ENCODE data around the gene RUNX2.

Gene RUNX2

DNA sequence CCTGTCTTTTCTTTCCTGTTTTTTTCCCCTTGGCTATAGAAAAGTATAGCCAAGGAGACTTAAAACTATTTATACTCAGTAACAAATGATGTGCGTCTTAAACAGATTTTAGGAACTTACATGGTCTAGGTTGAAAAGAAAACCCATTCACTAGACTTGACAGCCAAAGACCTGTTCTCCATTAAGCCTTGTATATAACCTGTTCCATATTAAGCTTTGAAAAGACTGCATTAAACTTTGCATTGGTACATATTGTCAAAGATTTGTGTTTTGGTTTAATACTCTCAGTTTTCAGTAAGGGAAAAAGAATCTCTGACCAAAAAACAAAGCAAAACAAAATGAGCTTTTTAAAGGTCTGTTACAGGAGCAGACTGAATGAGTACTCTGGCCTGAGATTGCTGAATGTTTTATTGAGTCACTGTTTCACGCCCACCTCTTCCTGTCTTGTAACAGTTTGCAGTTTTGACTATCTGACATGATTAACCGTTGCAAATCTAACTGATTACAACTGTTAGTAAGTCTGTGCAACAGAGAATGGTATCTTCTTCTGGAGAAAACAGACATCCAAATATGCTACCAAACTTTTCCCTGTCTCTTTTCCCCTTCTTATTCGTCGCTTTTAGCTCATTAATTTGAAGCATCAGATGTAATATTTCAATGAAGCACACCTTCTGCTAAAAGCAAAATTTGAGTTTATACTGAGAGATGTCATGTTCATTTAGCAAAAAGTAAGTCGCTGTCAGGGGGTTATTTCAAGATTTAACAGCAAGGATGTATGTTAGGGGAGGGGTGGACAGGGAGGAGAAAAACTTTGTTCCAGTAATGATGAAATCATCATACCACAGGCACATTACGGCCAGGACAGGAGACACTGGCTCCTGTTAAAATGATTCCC, 108.7 kb downstream of the RUNX2 start:
- DNase-seq: no peak

DNA sequence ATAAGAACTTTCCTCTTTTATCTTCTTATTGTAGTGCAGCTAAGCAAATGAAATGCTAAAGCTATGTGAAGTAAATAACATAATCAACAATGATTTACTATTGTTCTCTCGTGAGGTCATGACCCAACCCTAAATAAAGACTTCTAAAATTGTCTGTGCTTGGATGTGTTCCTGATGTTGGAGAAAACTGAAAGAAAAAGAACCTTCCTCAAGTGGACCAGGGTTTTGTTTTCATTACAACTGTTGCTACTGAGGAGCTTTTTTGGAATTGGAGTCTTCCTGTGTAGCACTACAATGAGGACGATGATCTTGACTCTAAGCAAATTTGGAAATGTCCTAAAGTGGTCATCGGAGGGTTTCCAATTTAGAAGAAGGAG, 109.3 kb downstream of the RUNX2 start:
- no peak for DNase-seq

DNA sequence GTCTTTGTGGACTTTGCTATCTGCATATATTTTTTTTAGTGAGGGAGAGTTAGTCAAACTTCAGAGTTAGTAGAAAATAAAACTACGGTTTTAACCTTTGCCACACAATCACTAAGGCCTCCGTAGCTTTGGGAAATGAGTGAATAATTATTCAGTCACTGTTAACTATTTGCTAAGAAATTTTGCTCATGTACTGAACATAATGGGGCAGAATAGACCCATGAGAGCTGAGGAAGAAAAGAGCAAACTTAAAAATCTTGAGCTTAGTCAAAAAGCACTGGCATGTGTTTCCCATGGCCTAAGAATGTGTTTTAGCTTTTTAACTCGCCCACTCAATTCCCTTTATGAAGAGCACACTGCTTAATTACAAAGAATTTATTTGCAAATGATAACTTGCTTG, 110.0 kb downstream of the RUNX2 start:
- no peak for DNase-seq

DNA sequence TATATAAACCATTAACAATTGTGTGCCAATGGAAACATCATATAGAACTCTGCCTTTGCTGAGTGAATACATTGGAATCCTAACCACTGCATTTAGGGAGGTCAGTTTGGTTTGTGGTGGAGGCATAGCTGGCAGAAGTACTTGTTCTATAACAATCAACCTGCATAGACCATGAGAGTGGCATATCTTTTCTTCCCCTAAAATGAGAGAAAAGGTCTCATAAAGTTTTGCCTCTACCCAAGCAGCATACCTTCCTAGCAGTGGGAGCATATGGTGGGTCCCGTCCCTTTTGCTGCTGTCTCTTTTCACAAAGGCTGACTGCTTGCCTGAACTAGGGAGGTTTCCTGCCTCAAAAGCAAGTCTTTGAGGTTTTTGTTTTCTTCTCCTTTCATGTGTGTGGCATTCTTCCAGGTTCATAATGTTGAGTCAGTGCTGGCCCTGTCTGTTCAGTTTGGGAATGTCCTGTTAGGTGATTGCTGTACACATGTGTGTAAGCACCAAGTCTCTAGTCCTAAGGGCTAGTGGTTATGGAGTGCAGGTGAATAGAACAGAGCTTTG, 110.8 kb downstream of the RUNX2 start:
- DNase-seq: no peak

DNA sequence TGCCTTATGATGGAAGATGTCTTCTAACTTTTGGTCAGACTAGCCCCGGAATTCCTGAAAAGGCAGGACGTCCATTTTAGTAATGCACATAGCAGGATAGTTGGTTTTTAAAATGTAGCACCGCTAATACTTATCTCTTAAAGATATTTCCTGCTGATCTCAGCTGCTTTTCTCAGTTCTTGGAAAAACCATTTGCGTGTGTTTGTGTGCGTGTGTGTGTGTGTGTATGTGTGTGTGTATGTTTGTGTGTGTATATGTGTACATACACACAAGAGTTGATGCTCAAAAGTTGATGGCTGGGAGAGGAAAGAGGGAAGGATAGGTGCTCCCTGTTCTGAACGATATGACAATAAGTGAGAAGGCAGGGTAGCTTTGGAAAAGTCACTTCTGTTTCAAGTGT, 111.3 kb downstream of the RUNX2 start:
- DNase-seq: no peak

DNA sequence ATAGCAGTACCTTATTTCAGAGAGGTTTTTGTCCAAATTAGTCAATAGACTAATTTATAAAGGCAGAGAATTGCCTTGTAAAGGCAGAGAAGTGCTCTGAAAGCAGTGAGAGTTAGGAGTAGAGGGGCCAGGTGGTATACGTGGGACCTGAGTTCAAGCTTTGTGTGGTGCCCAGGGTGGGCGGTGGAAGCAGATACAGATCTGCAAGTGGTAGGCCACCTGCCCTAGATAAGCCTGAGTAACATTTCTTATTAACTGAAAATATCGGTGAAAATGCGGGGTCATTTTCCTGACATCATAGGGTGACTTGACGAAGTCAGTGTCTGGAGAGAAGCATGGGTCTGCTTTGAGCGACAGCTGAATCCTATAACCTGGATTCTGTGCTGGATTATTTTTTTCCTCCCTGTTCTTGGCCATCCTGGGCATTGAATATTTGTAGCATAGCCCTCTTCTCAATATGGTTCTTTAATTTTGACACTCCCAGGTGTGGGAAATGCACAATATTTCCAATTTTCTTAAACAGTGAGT, 111.8 kb downstream of the RUNX2 start:
- no peak for DNase-seq

DNA sequence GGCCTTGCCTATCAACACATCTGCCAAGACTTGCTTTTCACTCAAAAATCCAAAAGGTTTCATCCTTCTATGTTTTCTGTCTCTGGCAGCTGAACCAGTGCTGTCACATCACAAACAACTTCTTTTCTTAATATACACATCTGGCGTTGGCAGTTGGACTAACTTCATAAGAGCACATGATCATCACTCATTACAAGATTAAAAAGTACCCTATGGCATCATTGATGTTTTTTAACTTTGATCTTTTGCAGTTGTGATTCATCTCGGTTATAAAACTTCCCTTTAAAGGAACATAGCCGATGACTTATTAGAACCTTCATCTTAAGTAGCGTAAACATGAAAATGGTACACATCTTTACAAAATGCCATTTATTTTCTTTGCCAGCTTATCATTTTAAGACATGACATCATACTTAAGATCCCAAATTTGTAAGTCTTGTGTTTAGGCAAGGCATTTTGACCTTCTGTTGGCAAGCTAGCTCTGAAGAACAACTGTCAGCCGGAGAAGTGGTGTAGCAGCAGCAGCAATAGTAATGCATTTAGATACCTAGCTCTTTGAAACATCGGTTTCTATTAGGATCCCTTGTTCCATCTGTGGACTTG, 113.8 kb downstream of the RUNX2 start:
- DNase-seq: no peak

DNA sequence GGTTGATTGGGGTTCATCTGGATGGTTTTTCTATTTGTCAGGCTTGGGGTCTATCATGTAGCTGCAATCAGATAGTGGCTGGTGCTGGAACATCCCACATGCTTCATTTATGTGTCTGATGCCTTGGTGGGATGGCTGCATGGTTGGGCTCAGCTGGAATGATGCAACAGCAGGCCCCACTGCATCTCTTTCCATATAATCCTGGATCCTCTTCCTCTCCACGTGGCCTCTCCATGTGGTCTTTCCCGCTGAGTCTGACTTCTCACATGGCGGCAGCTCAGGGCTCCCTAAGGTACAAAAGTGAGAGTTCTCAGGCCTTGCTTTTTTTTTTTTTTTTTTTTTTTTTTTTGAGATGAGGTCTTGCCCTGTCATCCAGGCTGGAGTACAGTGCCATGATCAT, 114.6 kb downstream of the RUNX2 start:
- DNase-seq: no peak

DNA sequence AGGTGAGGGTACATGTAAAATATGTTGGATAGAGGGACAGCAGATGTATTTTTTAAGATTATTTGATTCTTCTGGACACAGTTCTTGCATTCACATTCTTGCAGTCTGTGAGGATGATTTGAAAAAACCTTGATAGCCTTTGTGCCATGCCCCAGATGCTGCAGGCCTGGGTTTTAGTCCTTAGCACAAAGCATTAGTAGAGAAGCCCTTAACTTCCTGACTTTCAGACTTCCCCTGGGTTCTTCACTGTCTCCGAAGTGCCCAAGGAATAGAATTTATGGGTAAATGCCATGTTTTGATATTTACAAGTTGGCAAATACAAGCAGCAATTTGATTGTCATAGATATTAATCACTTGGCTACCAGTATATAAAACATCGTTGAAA, 117.2 kb downstream of the RUNX2 start:
- DNase-seq: no peak

DNA sequence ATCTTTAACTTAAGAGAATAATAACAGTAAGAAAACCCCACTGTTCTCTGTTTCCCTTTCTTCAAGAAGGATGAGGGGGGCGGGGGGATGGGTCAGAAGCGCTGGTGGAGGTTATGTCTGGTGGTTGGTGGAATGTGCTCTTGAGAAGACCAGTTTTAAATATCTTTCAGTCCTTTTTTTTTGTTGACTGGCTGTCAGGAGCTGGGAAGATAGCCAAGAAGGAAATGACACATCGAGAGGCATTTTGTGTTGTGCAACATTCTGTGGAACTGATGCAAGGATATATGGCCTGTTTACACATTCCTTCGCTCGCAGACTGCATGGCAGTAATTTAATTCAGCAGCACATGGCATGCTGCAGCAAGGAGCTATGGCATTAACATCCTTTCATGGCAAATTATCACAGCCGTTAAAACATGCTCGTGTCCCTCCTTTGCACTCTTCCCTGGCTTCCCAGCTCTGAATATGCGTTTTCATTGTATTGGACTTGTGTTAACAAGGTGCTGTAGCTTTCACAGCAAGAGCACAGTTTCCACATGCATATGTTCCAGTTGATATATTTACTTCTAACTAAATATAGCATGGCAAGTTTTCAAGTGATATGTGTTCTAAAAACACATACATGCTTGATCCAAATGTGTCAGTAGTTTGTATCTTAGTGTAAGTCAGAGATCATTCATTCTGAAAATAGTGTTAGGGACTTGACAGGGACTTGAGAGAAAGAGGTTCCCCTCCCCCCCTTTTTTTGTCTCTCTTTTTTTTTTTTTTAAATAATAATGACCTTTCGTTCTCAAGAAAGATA, 117.8 kb downstream of the RUNX2 start:
- DNase-seq: peak; percentile 28

DNA sequence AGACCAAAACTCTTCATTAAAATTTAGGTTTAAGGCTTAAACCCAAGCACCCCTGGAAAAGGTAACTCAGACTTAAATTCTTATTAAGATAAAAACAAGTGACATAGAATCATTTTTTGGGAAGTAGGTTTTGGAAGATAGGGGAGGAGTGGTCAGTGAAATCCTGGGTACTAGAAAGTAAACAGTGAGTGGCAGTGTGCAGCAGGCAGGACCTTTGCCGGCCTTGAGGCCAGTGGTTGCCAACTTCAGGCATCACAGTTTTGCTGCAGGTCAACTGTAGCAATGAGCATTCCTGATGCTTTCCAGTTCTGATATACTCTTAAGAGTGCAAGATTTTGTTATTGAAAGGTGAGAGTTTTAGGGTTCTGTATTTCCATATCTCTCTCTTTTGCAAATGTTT, 118.9 kb downstream of the RUNX2 start:
- no peak for DNase-seq

DNA sequence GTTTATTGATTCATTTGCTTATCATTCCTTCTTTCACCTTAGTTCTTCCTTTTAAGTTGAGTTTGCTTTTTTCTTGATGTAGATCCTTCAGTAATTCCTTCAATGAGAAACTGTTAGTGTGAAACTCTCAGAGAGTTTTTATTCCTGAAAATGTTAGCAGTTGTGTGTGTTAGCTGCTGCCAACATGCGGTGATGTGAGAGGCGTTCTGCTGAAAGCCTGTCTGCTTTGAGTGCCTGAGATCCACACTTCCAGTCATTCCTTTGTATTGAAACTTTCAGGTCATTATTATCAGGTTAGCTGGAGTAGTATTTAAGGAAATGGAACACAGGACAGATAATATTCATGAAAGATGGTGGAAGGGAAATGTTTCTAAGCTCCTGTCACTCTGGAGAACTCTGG, 119.6 kb downstream of the RUNX2 start:
- DNase-seq: no peak

DNA sequence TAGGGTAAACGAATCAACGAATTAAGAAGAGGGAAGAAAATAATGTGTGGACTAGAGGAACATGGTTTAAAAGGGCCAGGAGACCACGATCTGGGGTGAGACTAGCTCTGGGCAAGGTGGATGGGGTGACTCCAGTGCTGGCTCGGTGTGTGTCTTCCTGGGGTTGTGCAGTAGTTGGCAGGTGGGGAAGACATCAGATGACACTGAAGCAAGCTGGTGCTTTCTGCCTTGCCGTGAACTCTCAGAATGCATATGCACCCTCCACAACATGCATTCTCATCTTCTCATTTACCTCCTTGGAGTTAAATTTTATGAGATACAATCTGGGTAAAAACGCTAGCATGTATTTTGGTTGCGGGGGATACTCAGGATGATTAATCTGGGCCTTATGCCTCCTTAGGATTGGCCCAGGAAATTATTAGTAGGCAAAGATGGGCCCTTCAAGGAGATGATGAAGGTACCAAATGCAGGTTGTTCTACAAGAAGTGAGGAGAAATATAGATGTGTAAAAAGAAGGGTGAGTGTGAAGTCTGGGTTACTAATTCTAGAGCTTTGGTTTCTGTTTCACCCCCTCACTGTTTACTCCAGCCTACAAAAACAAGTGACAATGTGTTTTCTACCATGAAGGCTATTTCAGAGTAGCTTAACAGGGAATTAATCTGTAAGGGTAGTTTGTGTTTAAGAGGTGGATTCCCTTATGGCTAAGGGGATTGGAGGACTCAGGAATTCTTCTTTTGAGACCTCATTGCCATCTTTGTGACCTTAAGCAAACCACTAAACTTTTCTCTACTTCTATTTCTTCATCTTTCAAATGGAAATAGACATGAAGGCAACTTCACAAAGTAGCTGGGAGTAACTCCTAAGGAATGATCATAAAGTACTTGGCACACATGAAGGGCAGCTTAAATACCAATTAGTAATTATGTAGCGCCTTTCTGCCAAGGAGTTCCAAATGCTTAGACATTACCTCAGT, 120.6 kb downstream of the RUNX2 start:
- no peak for DNase-seq

DNA sequence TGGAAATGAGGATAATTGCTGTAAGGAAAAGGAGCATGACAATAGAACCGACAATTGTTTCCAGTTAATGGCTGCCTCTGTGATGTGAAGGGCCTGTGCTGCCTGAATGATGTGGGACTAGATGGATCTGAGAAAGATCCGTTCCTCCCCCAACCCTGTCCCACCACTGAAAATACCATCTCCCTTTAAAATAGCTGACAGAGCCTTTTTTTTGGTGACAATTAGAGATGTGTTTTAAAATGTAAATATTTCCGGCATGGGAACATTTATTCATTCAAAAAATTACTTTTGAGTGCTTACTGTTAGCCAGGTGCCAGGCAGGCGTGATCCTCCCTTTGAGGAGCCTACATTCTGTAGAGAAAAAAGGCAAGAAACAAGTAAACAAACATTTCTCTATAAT, 122.0 kb downstream of the RUNX2 start:
- DNase-seq: no peak

DNA sequence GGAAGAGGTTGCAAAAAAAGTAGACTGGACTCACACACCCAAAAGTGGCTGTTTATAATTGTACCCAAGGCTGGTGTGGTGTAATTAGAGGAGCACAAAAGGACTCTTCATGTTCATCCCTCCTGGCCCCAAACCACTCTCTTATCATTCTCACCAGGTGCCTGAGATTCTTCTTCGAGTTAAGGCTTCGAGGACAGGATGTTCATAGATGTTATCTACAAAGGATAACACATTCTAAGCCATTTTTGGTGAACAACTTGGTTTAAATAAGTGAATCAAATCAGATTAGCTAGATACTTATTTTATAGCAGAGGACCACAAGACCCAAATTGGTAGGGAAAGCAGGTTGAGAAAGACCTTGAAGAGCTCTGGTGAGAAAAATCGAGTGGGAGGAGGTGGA, 122.7 kb downstream of the RUNX2 start:
- no peak for DNase-seq

DNA sequence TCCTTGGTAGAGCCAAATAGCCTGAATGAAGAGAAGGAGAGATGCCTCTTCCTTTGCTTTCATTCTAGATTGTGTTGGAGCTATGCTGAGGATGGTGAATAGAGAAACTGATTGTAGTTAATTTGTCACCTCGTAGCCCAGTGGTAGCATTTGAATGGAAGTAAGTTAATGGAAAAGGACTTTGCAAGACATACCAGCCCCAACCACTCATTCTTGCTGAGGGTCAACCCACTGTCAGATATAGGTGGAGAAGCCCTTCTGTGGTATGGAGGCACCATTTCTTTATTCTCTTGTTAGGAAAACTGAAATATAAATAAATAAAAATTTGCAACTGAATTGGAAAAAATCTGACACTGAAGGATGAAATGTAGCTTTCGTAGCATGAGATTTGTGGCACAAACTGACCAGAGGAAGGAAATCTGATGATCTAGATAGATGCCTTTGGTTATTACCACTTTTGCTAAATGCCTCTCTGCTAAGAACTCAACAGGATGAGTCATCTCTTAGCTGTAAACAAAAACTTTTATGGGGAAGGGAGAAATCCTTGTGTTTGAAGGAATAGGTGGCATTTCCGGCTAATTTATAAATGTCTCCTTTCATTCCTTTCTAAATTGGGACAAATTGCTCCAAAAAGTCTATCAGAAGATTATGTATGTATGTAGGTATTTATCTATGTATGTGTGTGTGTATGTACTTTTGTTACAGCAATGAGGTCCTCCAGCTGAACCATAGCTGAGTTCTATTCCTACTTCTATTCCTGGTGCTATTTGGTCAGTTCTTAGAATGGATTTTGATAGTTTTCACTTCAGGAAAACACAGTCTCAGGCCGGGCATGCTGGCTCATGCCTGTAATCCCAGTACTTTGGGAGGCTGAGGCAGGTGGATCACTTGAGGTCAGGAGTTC, 126.1 kb downstream of the RUNX2 start:
- no peak for DNase-seq

DNA sequence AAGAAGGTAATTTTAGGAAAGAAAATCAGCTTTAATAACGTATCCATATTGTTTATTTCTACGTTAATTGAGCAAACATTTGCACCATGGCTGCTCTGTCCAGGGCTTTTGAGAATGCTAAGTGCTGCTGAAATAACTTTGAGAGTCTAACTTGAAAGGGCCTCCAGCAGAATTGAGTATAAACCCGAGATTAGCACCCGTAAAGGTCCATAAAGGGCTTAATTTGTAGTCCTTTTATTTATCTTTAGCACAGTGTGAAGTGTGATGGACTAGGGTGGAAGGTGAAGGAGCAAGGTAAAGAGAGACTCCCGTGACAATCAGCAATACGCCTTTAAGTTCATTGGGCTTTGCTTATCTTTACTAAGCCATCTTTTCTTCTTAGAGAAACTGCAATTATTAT, 127.3 kb downstream of the RUNX2 start:
- DNase-seq: no peak

DNA sequence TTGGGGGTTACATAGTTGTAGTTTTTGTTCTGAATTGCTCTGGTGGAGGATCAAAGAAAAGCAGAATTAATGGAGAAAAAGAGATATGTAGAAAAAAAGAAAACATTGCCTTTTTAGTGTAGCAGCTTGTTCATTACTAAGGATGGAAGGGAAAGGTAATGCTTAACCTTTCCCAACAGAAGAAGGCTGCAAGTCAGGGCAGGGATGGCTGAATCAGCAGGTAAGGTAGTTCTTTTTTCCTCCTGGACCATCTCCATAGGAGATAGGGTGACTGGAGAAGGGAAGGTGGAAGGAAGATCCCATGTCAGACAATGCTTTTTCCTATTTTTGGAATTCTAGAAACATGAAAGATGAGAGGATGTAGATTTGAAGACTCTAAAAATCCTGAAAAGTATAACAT, 129.0 kb downstream of the RUNX2 start:
- no peak for DNase-seq

DNA sequence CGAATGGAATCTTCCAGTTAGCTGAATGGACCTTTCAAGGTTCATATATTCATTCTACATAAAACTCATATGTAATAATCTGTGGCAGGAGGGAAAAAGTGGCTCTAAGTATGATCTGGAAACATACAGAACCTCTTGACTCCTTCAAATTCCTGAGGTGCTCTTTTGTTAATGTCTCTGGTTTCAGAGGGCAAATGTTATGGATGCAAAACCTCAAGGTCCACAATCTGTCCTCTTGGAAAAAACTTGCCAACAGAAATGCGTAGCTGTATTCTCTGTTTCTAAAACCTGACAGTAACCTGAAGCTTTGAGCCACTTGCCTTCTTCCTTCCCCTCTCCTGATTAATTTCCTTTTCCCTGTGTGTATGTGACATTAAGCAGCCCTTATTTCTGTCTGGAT, 130.5 kb downstream of the RUNX2 start:
- no peak for DNase-seq

DNA sequence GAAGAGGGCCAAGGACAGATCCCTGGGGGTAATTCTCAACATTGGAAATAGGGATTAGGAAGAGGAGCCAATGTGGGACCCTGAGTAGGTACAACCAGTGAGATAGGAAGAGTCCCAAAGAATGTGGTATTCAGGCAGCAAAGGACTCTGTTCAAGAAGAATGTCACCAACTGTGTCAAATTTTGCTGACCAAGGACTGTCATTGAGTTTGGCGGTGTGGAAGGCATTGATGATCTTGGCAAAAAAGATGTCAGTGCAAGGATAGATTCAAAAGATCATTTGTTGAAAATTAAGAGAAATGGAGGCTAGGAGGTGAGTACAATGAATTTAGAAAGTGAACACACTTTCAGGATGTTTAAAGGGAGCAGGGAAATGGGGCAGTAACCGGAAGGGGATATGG, 132.0 kb downstream of the RUNX2 start:
- no peak for DNase-seq

DNA sequence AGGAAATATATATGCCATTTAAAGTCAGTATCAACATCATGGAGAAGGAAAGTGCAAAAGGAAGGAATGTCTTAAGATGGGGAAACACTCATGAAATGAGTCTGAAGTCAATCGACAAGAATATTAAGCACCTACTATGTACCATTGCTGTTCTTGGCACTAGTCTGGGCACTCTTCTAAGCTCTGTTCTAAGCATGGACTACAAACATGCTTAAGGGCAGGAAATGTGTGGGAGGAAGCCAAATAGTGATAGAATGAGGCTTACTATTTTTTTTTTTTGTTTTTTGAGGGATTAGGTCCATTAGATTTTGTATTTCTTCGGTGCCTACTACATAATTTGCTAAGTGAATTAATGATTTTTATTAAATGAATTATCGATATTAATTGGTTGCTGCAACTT, 133.4 kb downstream of the RUNX2 start:
- DNase-seq: no peak
